ENCODE data around the gene SLC25A36.
"Not testable (repeated sequence)": the region's sequence is repeated elsewhere in the genome, so short reads cannot be mapped to it uniquely, and the experiment has no call there.

Gene SLC25A36

DNA sequence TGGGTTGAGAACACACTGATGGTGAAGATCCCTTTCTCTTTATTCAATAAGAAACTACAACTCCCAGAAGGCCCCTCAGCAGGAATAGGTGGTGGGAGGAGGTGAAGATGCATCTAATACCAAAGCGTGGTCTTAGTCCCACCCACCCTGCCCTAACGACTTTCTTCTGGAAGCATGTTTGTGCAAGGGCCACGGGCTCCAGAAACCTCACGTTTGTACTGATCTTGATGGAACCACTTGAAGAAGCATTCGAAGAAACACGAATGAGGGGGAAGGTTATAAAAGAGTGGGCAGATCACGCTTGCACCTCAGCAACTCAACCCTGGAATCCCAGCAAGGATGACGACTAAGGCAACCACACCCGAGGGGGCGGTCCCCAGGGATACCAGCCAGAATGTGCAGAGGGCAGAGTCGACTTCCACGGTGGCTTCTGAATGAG lies 10.6 kb upstream of the SLC25A36 start:
- DNase-seq (ENCODE audit: low read depth in 3 of 3) = no peak

DNA sequence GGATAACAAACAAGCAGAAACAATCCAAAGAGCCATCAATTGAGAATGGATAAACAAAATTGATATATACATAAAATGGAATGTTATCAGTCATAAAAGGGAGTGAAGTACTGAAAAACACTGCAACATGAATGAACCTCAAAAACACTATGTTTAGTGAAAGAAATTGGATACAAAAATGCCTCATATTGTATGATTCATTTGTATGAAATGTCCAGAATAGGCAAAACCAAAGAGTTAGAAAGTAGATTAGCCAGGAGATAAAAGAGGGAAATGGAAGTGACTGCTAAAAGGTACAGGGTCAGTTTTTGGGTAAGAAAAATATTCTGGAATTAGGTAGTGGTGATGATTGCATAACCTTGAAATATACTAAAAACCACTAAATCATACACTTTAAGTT lies 9.8 kb upstream of the SLC25A36 start:
- no peak for DNase-seq (ENCODE audit: low read depth in 3 of 3)

DNA sequence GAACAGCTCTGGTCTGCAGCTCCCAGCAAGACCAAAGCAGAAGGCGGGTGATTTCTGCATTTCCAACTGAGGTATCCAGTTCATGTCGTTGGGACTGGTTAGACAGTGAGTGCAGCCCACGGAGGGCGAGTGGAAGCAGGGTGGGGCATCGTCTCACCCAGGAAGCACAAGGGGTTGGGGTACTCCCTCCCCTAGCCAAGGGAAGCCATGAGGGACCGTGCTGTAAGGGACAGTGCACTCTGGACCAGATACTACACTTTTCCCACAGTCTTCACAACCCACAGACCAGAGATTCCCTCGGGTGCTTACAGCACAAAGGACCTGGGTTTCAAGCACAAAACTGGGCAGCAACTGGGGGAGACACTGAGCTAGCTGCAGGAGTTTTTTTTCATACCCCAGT lies 8.5 kb upstream of the SLC25A36 start:
- no peak for DNase-seq (ENCODE audit: low read depth in 3 of 3)

DNA sequence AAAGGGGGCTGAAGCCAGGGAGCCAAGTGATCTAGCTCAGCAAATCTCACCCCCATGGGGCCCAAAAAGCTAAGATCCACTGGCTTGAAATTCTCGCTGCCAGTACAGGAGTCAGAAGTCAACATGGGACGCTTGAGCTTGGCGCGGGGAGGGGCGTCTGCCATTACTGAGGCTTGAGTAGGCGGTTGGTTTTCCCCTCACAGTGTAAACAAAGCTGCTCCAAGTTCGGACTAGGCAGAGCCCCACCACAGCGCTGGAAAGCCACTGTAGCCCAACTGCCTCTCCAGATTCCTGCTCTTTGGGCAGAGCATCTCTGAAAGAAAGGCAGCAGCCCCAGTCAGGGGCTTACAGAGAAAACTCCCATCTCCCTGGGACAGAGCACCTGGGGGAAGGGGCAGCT lies 8.1 kb upstream of the SLC25A36 start:
- no peak for DNase-seq (ENCODE audit: low read depth in 3 of 3)

DNA sequence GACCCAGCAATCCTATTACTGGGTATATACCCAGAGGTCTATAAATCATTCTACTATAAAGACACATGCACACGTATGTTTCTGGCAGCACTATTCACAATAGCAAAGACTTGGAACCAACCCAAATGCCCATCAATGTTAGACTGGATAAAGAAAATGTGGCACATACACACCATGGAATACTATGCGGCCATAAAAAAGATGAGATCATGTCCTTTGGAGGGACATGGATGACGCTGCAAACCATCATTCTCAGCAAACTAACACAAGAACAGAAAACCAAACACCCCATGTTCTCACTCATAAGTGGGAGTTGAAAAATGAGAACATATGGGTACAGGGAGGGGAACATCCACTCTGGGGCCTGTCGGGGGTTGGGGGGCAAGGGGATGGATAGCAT lies 2.3 kb upstream of the SLC25A36 start:
- DNase-seq (ENCODE audit: low read depth in 3 of 3) = not testable (repeated sequence)

DNA sequence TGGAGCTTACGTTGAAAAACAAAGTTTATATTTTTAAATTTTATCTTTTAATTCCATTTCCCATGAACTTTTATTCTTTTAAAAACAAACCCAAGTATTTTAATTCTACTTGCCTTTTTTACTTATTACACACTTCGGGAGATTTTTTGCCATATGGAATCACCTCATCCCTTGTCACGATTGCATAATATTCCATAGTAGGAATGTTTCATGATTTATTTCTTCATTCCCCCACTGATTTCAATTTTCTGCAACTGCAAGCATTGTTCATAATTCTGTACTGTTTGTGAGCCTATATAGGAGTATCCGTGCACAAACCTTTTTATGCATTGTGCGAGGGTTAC lies 574 bp upstream of the SLC25A36 start:
- no peak for DNase-seq (ENCODE audit: low read depth in 3 of 3)

DNA sequence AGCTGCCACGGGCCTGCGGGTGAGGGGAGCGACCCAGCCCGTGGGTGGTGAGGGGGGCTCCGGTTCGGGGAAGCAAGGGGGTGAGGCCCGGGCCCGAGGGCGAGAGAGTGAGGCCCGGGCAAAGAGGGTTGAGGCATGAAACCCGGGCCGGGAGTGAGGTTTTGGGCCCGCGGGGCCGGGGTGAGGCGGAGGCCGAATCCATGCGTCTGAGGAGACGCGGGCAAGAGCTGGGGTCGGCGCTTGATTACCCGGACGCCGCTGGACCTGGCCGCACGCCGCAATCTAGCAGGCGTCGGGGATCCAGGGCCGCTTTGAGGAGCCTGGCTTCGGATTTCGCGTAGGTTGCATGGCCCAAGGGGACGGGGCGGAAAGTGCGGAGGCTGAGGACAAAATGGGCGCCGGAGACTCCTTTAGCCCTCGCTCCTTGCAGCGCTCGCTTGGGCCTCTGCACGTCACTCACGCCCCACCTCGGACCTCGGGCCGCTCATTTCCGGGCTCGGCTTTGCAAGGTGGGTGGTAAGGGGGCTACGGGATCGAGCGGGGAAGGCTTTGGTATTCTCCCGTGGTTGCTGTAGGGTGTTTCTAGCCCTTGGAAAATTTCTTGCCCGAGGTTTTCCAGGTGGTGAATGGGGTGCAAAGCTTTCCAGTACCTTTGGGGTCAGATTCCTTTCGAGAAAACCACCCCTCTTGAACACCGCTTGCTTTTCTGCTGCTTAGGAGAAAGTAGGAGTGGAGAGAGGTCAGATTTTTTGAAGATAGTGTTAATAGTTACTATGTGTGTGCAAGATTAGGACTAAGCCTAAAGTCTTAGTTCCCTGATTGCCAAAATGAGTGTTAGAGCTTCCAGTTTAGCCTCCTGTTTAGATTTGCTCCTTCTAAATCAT lies 827 bp downstream of the SLC25A36 start:
- DNase-seq (ENCODE audit: low read depth in 3 of 3) = peak; percentile 8 to 27 (median 19)

DNA sequence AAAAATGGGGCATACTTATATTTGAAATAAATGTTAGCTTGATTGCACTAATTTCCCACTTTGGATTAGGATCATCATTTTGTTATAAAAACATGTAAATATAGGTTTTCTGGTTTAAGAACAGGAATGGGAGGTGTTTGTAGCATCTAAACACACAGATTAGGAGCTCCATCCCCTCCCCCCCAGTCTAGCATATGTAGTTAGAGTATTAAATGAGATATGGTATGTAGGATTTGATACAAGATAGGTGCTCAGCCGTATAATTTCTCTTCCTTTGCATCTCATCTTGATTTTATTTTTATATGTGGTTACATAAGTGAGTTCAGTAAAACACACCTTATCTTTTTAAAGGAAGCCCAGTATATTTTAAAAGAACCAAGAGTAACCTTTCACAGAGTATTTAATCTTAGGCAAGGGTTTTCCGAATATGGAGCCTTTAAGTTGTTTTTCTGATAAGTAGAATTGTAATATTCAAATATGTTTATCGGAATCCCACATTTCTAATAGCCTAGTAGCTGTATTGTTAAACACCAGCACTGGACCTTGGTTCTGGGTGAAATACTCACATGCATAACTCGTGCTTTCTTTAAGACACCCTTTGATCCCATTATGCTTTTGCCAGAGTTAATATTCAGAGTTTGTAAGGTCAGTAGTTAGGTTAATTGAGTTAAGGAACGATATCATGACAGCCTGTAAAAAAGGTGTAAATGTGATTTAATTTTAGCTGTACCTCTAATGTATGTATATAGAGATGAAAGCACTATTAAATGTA lies 2.3 kb downstream of the SLC25A36 start:
- no peak for DNase-seq (ENCODE audit: low read depth in 3 of 3)

DNA sequence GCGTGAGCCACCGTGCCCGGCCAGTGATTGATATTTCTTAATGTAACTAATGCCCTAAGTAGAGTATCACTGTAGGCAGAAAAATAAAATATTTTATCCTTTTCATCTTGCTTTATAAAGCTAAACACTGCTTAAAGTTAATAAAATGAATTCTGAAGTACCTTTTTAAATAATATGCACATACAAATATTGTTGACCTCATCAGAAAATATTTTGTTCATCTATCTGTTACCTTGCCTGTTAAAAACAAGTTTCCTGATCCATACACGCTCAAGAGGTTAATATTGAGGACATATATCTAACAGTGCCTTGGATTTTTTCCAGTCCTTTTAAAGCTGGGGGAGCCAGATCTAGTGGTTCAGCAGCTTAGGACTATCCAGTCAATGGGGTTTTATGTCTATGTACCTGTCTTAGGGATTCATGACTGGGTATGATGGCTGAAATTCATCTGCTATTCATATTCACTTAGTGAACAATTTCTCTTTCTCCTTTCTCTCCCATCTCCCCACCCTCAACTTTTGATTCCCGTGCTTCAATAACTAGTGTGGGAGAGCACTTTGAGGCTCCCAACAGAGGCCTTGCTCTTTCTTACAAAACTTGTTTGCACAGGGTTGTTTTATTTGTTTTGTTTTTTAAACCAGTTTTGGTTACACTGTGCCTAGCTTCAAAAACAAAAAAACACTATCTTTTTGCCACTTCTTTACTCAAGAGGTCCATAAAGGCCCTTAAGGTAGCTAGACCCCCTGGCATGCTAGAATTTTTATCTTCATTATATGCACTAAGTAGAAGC lies 7.0 kb downstream of the SLC25A36 start:
- no peak for DNase-seq (ENCODE audit: low read depth in 3 of 3)

DNA sequence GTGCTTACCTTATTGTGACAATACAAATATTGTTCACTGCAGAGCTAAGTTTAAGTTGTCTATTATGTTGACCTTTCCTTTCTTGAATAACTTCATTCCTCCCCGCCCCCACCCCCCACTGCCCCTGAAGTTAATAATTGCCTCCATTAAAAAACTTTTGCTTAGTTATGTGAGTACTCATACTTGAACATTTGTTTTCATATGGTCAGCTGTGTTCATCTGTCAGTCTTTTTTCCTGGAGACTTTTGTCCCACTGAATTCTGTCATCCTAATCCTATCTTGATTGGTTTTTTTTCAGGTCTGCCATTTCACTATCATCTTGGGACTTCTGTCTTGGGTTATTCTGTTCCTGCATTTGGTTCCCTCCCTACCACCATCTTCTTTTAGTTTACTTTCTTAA lies 8.5 kb downstream of the SLC25A36 start:
- no peak for DNase-seq (ENCODE audit: low read depth in 3 of 3)

DNA sequence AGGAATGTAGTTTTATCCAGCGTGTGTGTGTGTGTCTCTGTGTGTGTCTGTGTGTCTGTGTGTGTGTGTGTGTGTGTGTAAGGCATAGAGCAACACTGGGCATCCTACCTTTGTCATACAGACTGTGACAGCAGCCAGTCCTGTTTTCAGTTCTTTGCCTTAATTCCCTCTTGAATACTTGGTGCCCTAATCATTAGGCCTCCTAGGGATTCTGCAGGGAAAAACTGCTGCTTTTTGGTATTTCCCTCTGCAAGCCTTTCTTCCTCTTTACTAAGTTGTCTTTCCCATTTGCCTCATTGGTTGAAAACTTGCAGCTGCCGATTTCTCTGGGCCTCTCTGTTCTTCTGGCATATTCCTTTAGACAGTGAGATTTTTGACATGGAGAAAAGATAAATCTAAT lies 9.2 kb downstream of the SLC25A36 start:
- no peak for DNase-seq (ENCODE audit: low read depth in 3 of 3)

DNA sequence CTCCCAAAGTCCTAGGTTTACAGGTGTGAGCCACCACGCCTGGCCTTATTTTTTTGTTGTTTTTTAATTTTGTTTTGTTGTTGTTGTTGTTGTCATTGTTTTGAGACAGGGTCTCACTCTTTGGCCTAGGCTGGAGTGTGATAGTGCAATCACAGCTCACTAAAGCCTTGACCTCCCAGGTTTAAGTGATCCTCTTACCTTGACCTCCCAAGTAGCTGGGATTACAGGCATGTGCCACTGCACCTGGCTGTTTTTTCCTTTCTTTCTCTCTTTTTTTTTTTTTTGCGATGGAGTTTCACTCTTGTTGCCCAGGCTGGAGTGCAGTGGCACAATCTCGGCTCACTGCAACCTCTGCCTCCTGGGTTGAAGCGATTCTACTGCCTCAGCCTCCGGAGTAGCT lies 10.1 kb downstream of the SLC25A36 start:
- DNase-seq (ENCODE audit: low read depth in 3 of 3) = not testable (repeated sequence)

DNA sequence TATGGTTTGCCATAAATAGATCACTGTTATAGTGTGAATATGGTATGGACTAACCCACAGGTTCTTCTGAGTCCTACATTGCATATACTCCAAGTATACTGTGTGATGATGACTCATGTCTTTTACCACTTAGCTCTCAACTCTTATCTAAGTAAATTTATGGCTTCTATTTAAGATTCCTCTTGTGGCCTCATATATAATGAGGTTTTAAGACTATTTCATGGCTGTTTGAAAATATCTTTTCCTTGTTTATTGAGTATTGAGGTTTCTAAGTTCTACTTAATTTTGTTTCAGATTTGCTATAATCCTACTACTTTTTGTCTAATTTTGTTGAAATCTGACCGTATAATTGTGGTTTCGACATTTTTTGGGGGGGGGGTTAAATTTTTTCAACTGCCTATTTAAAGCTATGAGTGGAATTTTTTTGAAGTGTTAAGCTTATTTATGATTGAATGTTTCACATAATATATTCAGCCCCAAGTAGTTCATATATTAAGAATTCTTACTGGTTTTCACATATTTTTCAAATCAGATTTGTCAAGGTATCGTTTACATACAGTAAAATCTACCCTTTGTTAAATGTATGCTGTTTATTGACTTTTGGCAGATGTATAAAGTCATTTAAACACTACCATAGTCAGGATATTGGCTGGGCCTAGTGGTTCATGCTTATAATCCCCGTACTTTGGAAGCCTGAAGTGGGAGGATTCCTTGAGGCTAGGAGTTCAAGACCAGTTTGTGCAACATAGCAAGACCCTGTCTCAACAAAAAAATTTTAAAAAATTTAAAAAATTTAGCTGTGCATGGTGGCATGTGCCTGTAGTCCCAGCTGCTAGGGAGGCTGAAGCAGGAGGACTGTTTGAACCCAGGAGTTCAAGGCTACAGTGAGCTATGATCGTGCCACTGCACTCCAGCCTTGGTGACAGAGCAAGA lies 11.7 kb downstream of the SLC25A36 start:
- DNase-seq (ENCODE audit: low read depth in 3 of 3) = no peak

DNA sequence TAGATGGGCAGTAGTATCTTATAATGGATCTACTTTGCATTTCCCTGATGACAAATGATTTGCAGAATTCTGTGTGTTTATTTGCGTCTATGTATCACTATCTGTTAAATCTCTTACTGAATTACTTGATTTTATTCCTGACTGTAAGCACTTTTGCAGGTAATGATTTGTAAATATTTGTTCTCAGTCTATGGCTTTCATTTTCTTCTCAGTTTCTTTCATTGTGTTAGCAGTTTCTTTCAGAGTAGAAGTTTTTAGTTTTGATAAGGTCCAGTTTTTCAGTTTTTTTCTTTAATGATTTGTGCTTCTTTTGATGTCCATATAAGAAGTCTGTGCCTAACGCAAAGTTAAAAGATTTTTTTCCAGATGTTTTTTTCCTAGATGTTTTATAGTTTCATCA lies 12.9 kb downstream of the SLC25A36 start:
- no peak for DNase-seq (ENCODE audit: low read depth in 3 of 3)

DNA sequence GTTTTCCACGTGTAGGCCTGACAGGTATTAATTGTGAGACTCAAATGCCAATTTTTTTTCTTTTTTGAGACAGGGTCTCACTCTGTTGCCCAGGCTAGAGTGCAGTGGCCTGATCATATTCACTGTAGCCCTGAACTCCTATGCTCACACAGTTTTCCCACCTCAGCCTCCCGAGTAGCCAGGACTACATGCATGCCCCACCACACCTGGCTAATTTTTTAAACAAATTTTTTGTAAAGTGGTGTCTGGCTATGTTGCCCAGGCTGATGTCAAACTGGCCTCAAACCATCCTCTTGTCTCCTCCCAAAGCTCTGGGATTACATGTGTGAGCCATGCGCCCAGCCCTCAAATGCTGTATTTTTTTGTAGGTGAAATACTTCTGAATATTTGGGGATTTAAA lies 14.0 kb downstream of the SLC25A36 start:
- DNase-seq (ENCODE audit: low read depth in 3 of 3) = no peak

DNA sequence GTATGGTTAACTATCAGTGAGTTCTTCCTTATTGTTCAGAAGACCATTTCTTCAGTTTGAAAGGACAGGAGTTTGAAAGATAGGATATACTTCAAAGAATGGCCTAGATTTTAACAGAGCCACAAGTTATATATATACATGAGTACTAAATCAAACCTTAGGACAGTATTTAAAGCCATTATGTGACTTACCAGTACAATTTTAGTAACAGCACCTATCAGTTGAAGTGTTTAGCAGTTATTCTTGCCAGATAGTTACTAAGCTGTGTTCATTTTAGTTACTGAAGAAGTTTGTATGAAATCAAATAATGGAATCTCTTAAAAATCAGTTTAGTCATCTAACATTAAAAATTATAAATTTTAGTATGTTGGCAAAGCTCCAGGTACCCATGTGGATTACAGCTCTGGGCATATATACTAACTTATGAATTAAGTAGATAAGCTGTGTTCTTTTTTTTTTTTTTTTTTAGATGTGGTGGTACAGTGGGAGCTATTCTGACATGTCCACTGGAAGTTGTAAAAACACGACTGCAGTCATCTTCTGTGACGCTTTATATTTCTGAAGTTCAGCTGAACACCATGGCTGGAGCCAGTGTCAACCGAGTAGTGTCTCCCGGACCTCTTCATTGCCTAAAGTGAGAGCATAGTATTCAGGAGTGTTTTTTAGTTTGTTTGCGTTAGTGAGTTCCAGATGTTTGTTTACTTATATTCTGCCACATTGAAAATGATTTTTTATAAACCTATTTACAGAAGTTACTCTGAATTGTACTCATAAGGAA lies 14.6 kb downstream of the SLC25A36 start:
- DNase-seq (ENCODE audit: low read depth in 3 of 3) = no peak

DNA sequence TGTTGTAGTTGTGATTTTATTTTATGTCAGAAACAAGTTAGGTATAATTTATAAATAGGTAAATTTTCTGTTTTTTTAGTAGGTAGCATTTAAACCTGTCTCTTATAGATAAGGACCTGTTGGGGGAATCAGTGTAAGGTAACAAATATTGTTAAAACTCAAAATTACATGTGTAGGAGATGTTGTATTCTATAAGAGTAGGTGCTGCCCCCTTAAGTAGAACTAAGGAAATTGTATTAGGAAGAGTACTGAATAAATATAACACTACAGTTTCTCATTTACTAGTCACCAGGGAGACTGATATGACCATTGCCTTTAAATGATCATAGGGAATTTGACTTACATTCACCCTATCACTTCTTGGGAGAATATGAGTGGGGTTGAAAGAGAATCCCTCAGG lies 31.2 kb downstream of the SLC25A36 start:
- no peak for DNase-seq (ENCODE audit: low read depth in 3 of 3)

DNA sequence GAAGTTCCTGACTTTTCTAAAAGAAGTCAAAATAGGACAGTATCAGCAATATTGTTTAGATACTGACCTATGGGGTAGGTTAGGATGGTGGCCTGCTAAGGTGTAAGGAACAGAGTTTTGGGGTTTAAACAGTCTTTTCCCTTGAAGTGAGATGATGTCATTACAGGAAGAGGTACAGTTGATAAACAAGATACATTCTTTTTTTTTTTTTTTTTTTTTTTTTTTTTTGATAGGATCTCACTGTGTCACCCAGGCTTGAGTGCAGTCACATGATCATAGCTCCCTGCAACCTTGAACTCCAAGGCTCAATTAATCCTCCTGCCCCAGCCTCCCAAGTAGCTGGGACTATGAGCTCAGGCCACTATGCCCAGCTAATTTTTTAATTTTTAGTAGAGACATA lies 33.3 kb downstream of the SLC25A36 start:
- DNase-seq (ENCODE audit: low read depth in 3 of 3) = no peak

DNA sequence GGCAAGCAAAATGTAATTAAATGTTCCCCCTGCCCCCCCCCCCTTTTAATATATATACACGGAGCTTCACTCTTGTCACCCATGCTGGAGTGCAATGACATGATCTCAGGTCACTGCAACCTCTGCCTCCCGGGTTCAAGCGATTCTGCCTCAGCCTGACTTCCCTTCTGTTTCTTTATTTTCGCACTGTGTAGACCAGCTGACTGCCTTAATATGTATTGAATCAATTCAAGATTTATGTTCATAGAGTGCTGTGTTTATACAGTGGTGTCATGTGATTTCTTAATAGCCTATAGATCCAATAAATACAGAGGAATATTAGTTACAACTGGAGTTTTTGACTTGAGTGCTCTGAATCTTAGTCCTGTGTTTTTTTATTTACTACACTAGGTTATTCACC lies 39.0 kb downstream of the SLC25A36 start:
- no peak for DNase-seq (ENCODE audit: low read depth in 3 of 3)

DNA sequence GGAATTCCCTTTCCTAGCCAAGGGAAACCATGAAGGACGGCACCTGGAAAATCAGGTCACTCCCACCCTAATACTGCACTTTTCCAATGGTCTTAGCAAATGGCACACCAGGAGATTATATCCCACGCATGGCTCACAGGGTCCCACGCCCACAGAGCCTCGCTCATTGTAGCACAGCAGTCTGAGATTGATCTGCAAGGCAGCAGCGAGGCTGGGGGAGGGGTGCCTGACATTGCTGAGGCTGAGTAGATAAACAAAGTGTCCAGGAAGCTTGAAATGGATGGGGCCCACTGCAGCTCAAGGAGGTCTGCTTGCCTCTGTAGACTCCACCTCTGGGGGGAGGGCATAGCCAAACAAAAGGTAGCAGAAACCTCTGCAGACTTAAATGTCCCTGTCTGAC lies 46.2 kb downstream of the SLC25A36 start:
- not testable (repeated sequence) for DNase-seq (ENCODE audit: low read depth in 3 of 3)

All from stimulated activated CD4-positive, alpha-beta T cell treated with anti-CD3 and anti-CD28 coated beads, TNF-alpha, amount 100 ng/mL, for 48 hours (primary cell).